H9 (cell line): ENCODE measurements around the gene PRDM2. TPM values are rescaled to one million over a fixed set of nuclear protein-coding genes. Genes with fewer than 3 reads are reported as not detected.

ENCODE experiments used
- DNase-seq: peaks from one replicate; pipeline ENCODE4 v3.0.0-alpha.2; 2017
- H2AFZ ChIP-seq: one replicate; pipeline ENCODE4 v1.6.1; 2013; ENCODE audit warnings: mild to moderate bottlenecking, low read length, control low read depth, moderate library complexity
- H2AK5ac ChIP-seq: 2 replicates; pipeline ENCODE4 v1.6.1; 2013; ENCODE audit warnings: low read length, control low read depth, mixed read lengths; ENCODE audit not compliant: insufficient read length
- H2BK120ac ChIP-seq: one replicate; pipeline ENCODE4 v1.6.1; 2013; ENCODE audit warnings: low read depth, mild to moderate bottlenecking, low read length, control low read depth, inconsistent platforms; ENCODE audit not compliant: poor library complexity, severe bottlenecking
- H2BK12ac ChIP-seq: 2 replicates; pipeline ENCODE4 v1.6.1; 2013; ENCODE audit warnings: low read length, control low read depth, mixed read lengths, low read depth; ENCODE audit not compliant: insufficient read length
- H2BK15ac ChIP-seq: 2 replicates; pipeline ENCODE4 v1.6.1; 2013; ENCODE audit warnings: low read depth, low read length, control low read depth
- H2BK20ac ChIP-seq: one replicate; pipeline ENCODE4 v1.6.1; 2013; ENCODE audit warnings: low read depth, mild to moderate bottlenecking, low read length, control low read depth, inconsistent platforms; ENCODE audit not compliant: poor library complexity, severe bottlenecking
- H2BK5ac ChIP-seq: 2 replicates; pipeline ENCODE4 v1.6.1; 2013; ENCODE audit warnings: low read length, control low read depth, mixed read lengths; ENCODE audit not compliant: insufficient read length
- H3K14ac ChIP-seq: 2 replicates; pipeline ENCODE4 v1.6.1; 2013; ENCODE audit warnings: low read length, control low read depth; ENCODE audit not compliant: insufficient read depth
- H3K18ac ChIP-seq: 2 replicates; pipeline ENCODE4 v1.6.1; 2013; ENCODE audit warnings: low read depth, mild to moderate bottlenecking, mixed read lengths, low read length, control low read depth; ENCODE audit not compliant: insufficient read length
- H3K23ac ChIP-seq: 2 replicates; pipeline ENCODE4 v1.6.1; 2013; ENCODE audit warnings: low read length, control low read depth, mixed read lengths, low read depth; ENCODE audit not compliant: insufficient read length
- H3K23me2 ChIP-seq: 2 replicates; pipeline ENCODE4 v1.6.1; 2013; ENCODE audit warnings: low read depth, mild to moderate bottlenecking, mixed read lengths, low read length, control low read depth; ENCODE audit not compliant: insufficient read length, poor library complexity, severe bottlenecking
- H3K27ac ChIP-seq: 2 replicates; pipeline ENCODE4 v1.5.1; 2013; ENCODE audit warnings: low read length, control low read depth, mixed read lengths, low read depth; ENCODE audit not compliant: insufficient read length
- H3K27me3 ChIP-seq: 2 replicates; pipeline ENCODE4 v1.6.1; 2013; ENCODE audit warnings: low read length, control low read depth, inconsistent platforms; ENCODE audit not compliant: insufficient read depth
- H3K4ac ChIP-seq: 2 replicates; pipeline ENCODE4 v1.6.1; 2013; ENCODE audit warnings: low read depth, mild to moderate bottlenecking, control low read depth, inconsistent platforms, low read length, moderate library complexity
- H3K4me1 ChIP-seq: 2 replicates; pipeline ENCODE4 v1.6.1; 2013; ENCODE audit warnings: low read length, control low read depth, inconsistent platforms; ENCODE audit not compliant: insufficient read depth
- H3K4me2 ChIP-seq: 2 replicates; pipeline ENCODE4 v1.6.1; 2013; ENCODE audit warnings: low read length, control low read depth, mixed read lengths; ENCODE audit not compliant: insufficient read length, insufficient read depth
- H3K56ac ChIP-seq: 2 replicates; pipeline ENCODE4 v1.6.1; 2013; ENCODE audit warnings: low read depth, mild to moderate bottlenecking, mixed read lengths, low read length, control low read depth; ENCODE audit not compliant: insufficient read length
- H3K79me1 ChIP-seq: 2 replicates; pipeline ENCODE4 v1.6.1; 2013; ENCODE audit warnings: low read depth, mild to moderate bottlenecking, moderate library complexity, low read length, control low read depth, inconsistent platforms; ENCODE audit not compliant: insufficient read depth, poor library complexity, severe bottlenecking
- H3K79me2 ChIP-seq: 2 replicates; pipeline ENCODE4 v1.6.1; 2013; ENCODE audit warnings: low read length, control low read depth, inconsistent platforms; ENCODE audit not compliant: insufficient read depth
- H3K9ac ChIP-seq: 2 replicates; pipeline ENCODE4 v1.6.1; 2013; ENCODE audit warnings: low read length, control low read depth, mixed read lengths; ENCODE audit not compliant: insufficient read length; ENCODE audit errors: extremely low read depth
- H3K9me3 ChIP-seq: one replicate; pipeline ENCODE4 v1.6.1; 2013; ENCODE audit warnings: low read depth, low read length, inconsistent platforms; ENCODE audit not compliant: control insufficient read depth
- H3T11ph ChIP-seq: one replicate; pipeline ENCODE4 v1.6.1; 2013; ENCODE audit warnings: mild to moderate bottlenecking, low read length, control low read depth, inconsistent platforms
- H4K20me1 ChIP-seq: one replicate; pipeline ENCODE4 v1.6.1; 2013; ENCODE audit not compliant: control insufficient read depth, insufficient read length, insufficient read depth
- H4K5ac ChIP-seq: 2 replicates; pipeline ENCODE4 v1.6.1; 2013; ENCODE audit warnings: low read depth, mild to moderate bottlenecking, mixed read lengths, low read length, control low read depth; ENCODE audit not compliant: insufficient read length
- H4K8ac ChIP-seq: replicated peaks from 2 replicates; pipeline ENCODE4 v1.6.1; 2013; ENCODE audit warnings: low read length, control low read depth, mixed read lengths, low read depth; ENCODE audit not compliant: insufficient read length
- H4K91ac ChIP-seq: 2 replicates; pipeline ENCODE4 v1.6.1; 2013; ENCODE audit warnings: low read depth, mild to moderate bottlenecking, moderate library complexity, mixed read lengths, low read length, control low read depth; ENCODE audit not compliant: insufficient read length
- H3K27ac Mint-ChIP-seq, 3 experiments: 2 replicates in 2 of 3; 3 replicates in 1 of 3; pipeline ENCODE4 v1.8.0; 2020 to 2021; ENCODE audit warnings: mixed read lengths in 3 of 3, mild to moderate bottlenecking in 1 of 3, moderate library complexity in 1 of 3
- H3K27me3 Mint-ChIP-seq: 2 replicates; pipeline ENCODE4 v1.8.0; 2021; ENCODE audit warnings: low read depth, mild to moderate bottlenecking, moderate library complexity, mixed read lengths
- H3K36me3 Mint-ChIP-seq, 3 experiments: 2 replicates in 2 of 3; 3 replicates in 1 of 3; pipeline ENCODE4 v1.8.0; 2020 to 2021; ENCODE audit warnings: low read depth in 3 of 3, mixed read lengths in 3 of 3; ENCODE audit not compliant: insufficient read depth in 1 of 3
- H3K4me1 Mint-ChIP-seq, 2 experiments: 2 replicates each; pipeline ENCODE4 v1.8.0; 2020; ENCODE audit warnings: mixed read lengths in 2 of 2
- H3K4me3 Mint-ChIP-seq, 2 experiments: 2 replicates in 1 of 2; 3 replicates in 1 of 2; pipeline ENCODE4 v1.8.0; 2020 to 2021; ENCODE audit warnings: mild to moderate bottlenecking in 2 of 2, mixed read lengths in 2 of 2, moderate library complexity in 1 of 2
- H3K9me3 Mint-ChIP-seq, 2 experiments: 2 replicates in 1 of 2; 3 replicates in 1 of 2; pipeline ENCODE4 v1.8.0; 2020; ENCODE audit warnings: mild to moderate bottlenecking in 2 of 2, mixed read lengths in 2 of 2, moderate library complexity in 1 of 2
- CTCF ChIP-seq: fragments of 200-600 bp; sonication (generic); conservative IDR thresholded peaks from 3 replicates; pipeline ENCODE4 v1.8.0; 2021; ENCODE audit warnings: antibody characterized with exemption, mild to moderate bottlenecking
- WGBS: extraction: QIAGEN DNeasy Blood & Tissue Kit; methylation state at CpG from one replicate; pipeline ENCODE4 v1.1.7; 2013; ENCODE audit warnings: missing lambda C conversion rate, low lambda C conversion rate, mixed read lengths; ENCODE audit not compliant: insufficient read length; ENCODE audit errors: extremely low coverage; 5-methylcytosine and 5-hydroxymethylcytosine counted together
- long read RNA-seq: library from polyadenylated mRNA; unstranded; transcript quantifications from one replicate; pipeline ENCODE4 v2.0.0, GENCODE V29; 2020
- total RNA-seq: library from RNA; stranded (reverse); gene quantifications from 2 replicates; pipeline ENCODE4 v1.2.1, GENCODE V29; 2021

The PRDM2 gene
- total RNA-seq, result 22.9 and 24.5 TPM in 2 replicates
- long read RNA-seq, partial matches to known transcripts, result 5 of 10 reads
- long read RNA-seq, other reads (novel, unspliced or antisense), result 4 of 10 reads

- no peak within 1 kb of the TSS for H3K4ac ChIP-seq
- H3K79me2 ChIP-seq, result no peaks in the 10 kb centered on the region
- Mint-ChIP-seq H3K9me3 (peaks cover 9 to 20% of the 10 kb centered on the region in 2 experiments), H3K4me1 (peaks cover 9 to 10% of the 10 kb centered on the region in 2 experiments), H3K4me3 (peak within 1 kb of the TSS; percentile 86 to 93), H3K27ac (peak within 1 kb of the TSS in 2 of 3 experiments; percentile 53 to 73; a peak in 4 of 7 replicates), H3K36me3 (peaks cover 4 to 11% (median 4%) of the 10 kb centered on the region in 3 experiments; a peak in 6 of 7 replicates), H3K27me3 (peaks cover 59% of the 10 kb centered on the region)
- no peak within 1 kb of the TSS for H3K56ac ChIP-seq
- no peak within 1 kb of the TSS for H4K91ac ChIP-seq
- no peak within 1 kb of the TSS for H3K23ac ChIP-seq
- H3K9ac ChIP-seq, result no peak within 1 kb of the TSS
- H3K9me3 ChIP-seq, result no peaks in the 10 kb centered on the region
- no peak within 1 kb of the TSS for H2BK12ac ChIP-seq
- no peak within 1 kb of the TSS for H2BK120ac ChIP-seq
- TF ChIP-seq CTCF, result no peak
- peak; percentile 48 for DNase-seq
- no peak within 1 kb of the TSS for H4K5ac ChIP-seq
- peaks cover 6% of the 10 kb centered on the region for H3K23me2 ChIP-seq
- H3T11ph ChIP-seq, result no peak within 1 kb of the TSS
- H4K8ac ChIP-seq, result no peak within 1 kb of the TSS
- H3K27ac ChIP-seq, result no peak within 1 kb of the TSS
- H3K14ac ChIP-seq, result peak within 1 kb of the TSS; percentile 81
- no peak within 1 kb of the TSS for H2BK5ac ChIP-seq
- H3K27me3 ChIP-seq, result peaks cover 5% of the 10 kb centered on the region; the same call in 1 of the 2 replicates
- peak within 1 kb of the TSS; percentile 86 for H3K4me2 ChIP-seq
- no peak within 1 kb of the TSS for H2BK20ac ChIP-seq
- no CpG with 5 or more reads among the region's 87 CpGs for WGBS
- no peak within 1 kb of the TSS for H2AFZ ChIP-seq
- H3K18ac ChIP-seq, result peak within 1 kb of the TSS; percentile 95
- no peaks in the 10 kb centered on the region for H3K4me1 ChIP-seq
- H4K20me1 ChIP-seq, result no peaks in the 10 kb centered on the region
- no peak within 1 kb of the TSS for H2AK5ac ChIP-seq
- H3K79me1 ChIP-seq, result no peaks in the 10 kb centered on the region
- H2BK15ac ChIP-seq, result peak within 1 kb of the TSS; percentile 9; the same call in 1 of the 2 replicates
These were observed at the start of gene PRDM2 for GRCh38 chr1:13699936-13700520. Gene PRDM2 (plus strand): TSS chr1:13700188. CDS start chr1:13715606, 15,418 bp downstream.
